OCI-LY3 (cell line): ENCODE measurements around the gene PKP1.

ENCODE experiments used
- H2AFZ ChIP-seq: fragments of 200-600, 300-600 bp; shearing (Covaris generic); 2 replicates; pipeline ENCODE4 v1.6.0; 2014; ENCODE audit warnings: antibody characterized with exemption, low read depth, low read length
- H3K27ac ChIP-seq: fragments of 200-600, 300-600 bp; sonication (generic); 2 replicates; pipeline ENCODE4 v1.5.1; 2014; ENCODE audit warnings: mild to moderate bottlenecking, low read length, moderate library complexity, mixed read lengths
- H3K27me3 ChIP-seq: fragments of 200-600, 300-600 bp; sonication (generic); 2 replicates; pipeline ENCODE4 v1.6.1; 2014; ENCODE audit warnings: low read depth, low read length, mixed read lengths
- H3K36me3 ChIP-seq: fragments of 200-600, 300-600 bp; sonication (generic); replicated peaks from 2 replicates; pipeline ENCODE3; 2014; ENCODE audit warnings: low read depth, low read length, mixed read lengths
- H3K4me1 ChIP-seq: fragments of 300-600, 200-600 bp; sonication (generic); 2 replicates; pipeline ENCODE4 v1.6.1; 2014; ENCODE audit warnings: low read length, mixed read lengths
- H3K4me2 ChIP-seq: fragments of 200-600, 300-600 bp; sonication (generic); 2 replicates; pipeline ENCODE4 v1.6.1; 2014; ENCODE audit warnings: low read length, mixed read lengths
- H3K4me3 ChIP-seq: fragments of 300-600, 200-600 bp; sonication (generic); 2 replicates; pipeline ENCODE4 v1.5.1; 2014; ENCODE audit warnings: antibody characterized with exemption, mild to moderate bottlenecking, low read length, moderate library complexity
- H3K79me2 ChIP-seq: fragments of 300-600, 200-600 bp; shearing (Covaris generic); 2 replicates; pipeline ENCODE4 v1.6.1; 2014; ENCODE audit warnings: mild to moderate bottlenecking, low read length, mixed read lengths
- H3K9ac ChIP-seq: fragments of 300-600, 200-600 bp; shearing (Covaris generic); 2 replicates; pipeline ENCODE4 v1.6.0; 2014; ENCODE audit warnings: mild to moderate bottlenecking, low read length, moderate library complexity
- H3K9me3 ChIP-seq: fragments of 200-600, 300-600 bp; shearing (Covaris generic); 2 replicates; pipeline ENCODE4 v1.6.1; 2014; ENCODE audit warnings: low read length, mixed read lengths; ENCODE audit not compliant: insufficient read depth
- H4K20me1 ChIP-seq: fragments of 200-600, 300-600 bp; sonication (generic); 2 replicates; pipeline ENCODE4 v1.6.1; 2016; ENCODE audit warnings: low read length, mixed read lengths; ENCODE audit not compliant: insufficient read depth
- CTCF ChIP-seq: fragments of 200-600, 300-600 bp; sonication (generic); IDR thresholded peaks from 2 replicates; pipeline ENCODE4 v1.5.1; 2014; ENCODE audit warnings: antibody characterized with exemption, low read length, low read depth
- EZH2phosphoT487 ChIP-seq: fragments of 200-600 bp; shearing (Covaris generic); IDR thresholded peaks from 2 replicates; pipeline ENCODE4 v1.6.1; 2018; ENCODE audit warnings: antibody characterized with exemption, mixed run types, low read depth

The PKP1 gene

GRCh38 chr1:201349092-201349491 lies 65.8 kb downstream of the PKP1 start:
- H3K79me2 ChIP-seq: no peaks in the 10 kb centered on the region
- H3K9ac ChIP-seq: no peak overlapping the region
- H3K4me3 ChIP-seq: no peak overlapping the region
- H4K20me1 ChIP-seq: no peaks in the 10 kb centered on the region
- no peak for TF ChIP-seq CTCF
- TF ChIP-seq EZH2phosphoT487: no peak
- peaks cover 41% of the 10 kb centered on the region for H3K27me3 ChIP-seq
- no peak overlapping the region for H2AFZ ChIP-seq
- H3K36me3 ChIP-seq: no peaks in the 10 kb centered on the region
- H3K27ac ChIP-seq: no peak overlapping the region
- no peaks in the 10 kb centered on the region for H3K9me3 ChIP-seq
- no peak overlapping the region for H3K4me2 ChIP-seq
- no peaks in the 10 kb centered on the region for H3K4me1 ChIP-seq

- Histone ChIP-seq H3K4me2 (no peak overlapping the region), H3K4me1 (no peaks in the 10 kb centered on the region), H3K27ac (no peak overlapping the region), H3K79me2 (no peaks in the 10 kb centered on the region), H3K9ac (no peak overlapping the region), H3K4me3 (no peak overlapping the region), H3K36me3 (no peaks in the 10 kb centered on the region), H3K27me3 (peaks cover 46% of the 10 kb centered on the region), H2AFZ (no peak overlapping the region), H4K20me1 (no peaks in the 10 kb centered on the region), H3K9me3 (no peaks in the 10 kb centered on the region)
- TF ChIP-seq EZH2phosphoT487: no peak
- no peak for TF ChIP-seq CTCF
Observed at GRCh38 chr1:201350361-201350725, 67.0 kb downstream of the PKP1 start.

- H3K4me1 ChIP-seq: no peaks in the 10 kb centered on the region
- TF ChIP-seq CTCF: no peak
- no peak for TF ChIP-seq EZH2phosphoT487
- no peaks in the 10 kb centered on the region for H3K36me3 ChIP-seq
Observed at GRCh38 chr1:201350884-201351283, 67.6 kb downstream of the PKP1 start.

GRCh38 chr1:201351617-201352016 lies 68.3 kb downstream of the PKP1 start:
- TF ChIP-seq CTCF (no peak), EZH2phosphoT487 (no peak)
- Histone ChIP-seq H3K27me3 (peaks cover 57% of the 10 kb centered on the region), H4K20me1 (no peaks in the 10 kb centered on the region)

More at GRCh38 chr1:201350884-201351283, 67.6 kb downstream of the PKP1 start:
- Histone ChIP-seq H3K4me2 (no peak overlapping the region), H3K27me3 (peaks cover 51% of the 10 kb centered on the region), H4K20me1 (no peaks in the 10 kb centered on the region), H2AFZ (no peak overlapping the region), H3K9ac (no peak overlapping the region), H3K79me2 (no peaks in the 10 kb centered on the region), H3K4me3 (no peak overlapping the region), H3K9me3 (no peaks in the 10 kb centered on the region), H3K27ac (no peak overlapping the region)

More at GRCh38 chr1:201351617-201352016, 68.3 kb downstream of the PKP1 start:
- no peaks in the 10 kb centered on the region for H3K4me1 ChIP-seq
- no peaks in the 10 kb centered on the region for H3K9me3 ChIP-seq
- no peaks in the 10 kb centered on the region for H3K79me2 ChIP-seq
- no peak overlapping the region for H3K4me2 ChIP-seq
- H3K4me3 ChIP-seq: no peak overlapping the region
- no peak overlapping the region for H3K27ac ChIP-seq
- H2AFZ ChIP-seq: no peak overlapping the region
- no peak overlapping the region for H3K9ac ChIP-seq
- no peaks in the 10 kb centered on the region for H3K36me3 ChIP-seq
